ENCODE measurements around the gene POLRMT. TPM values are rescaled to one million over a fixed set of nuclear protein-coding genes. Genes with fewer than 3 reads are reported as not detected.

Gene POLRMT
- total RNA-seq, 1 donor from 2014 or later = 26.8 TPM

GRCh38 chr19:660793-661426 is 27.6 kb upstream of the POLRMT start:
- intact Hi-C loops (cut with DNase I) = no loop called here
- no peaks in the 10 kb centered on the region for H3K9me3 ChIP-seq
- peak overlapping the region; percentile 88 to 99 for H3K4me3 ChIP-seq
- H3K36me3 ChIP-seq = no peaks in the 10 kb centered on the region
- TF ChIP-seq CTCF (IDR thresholded peaks at IDR 0.05) = no peak
- peaks cover 16 to 36% of the 10 kb centered on the region in 2 donors for H3K4me1 ChIP-seq
- no peak for DNase-seq (ENCODE audit: low spot score in 2 of 2)
- no peaks in the 10 kb centered on the region for H3K27me3 ChIP-seq
- H3K27ac ChIP-seq = peak overlapping the region; percentile 52 to 71

GRCh38 chr19:658916-659839 is 25.8 kb upstream of the POLRMT start:
- Histone ChIP-seq H3K9me3 (no peaks in the 10 kb centered on the region), H3K36me3 (peaks cover 1 to 6% of the 10 kb centered on the region in 2 donors), H3K4me1 (peaks cover 16 to 29% of the 10 kb centered on the region in 2 donors), H3K27ac (peak overlapping the region in 1 of 2 donors; percentile 12), H3K4me3 (no peak overlapping the region), H3K27me3 (no peaks in the 10 kb centered on the region)
- no peak for TF ChIP-seq CTCF (IDR thresholded peaks at IDR 0.05)
- DNase-seq (ENCODE audit: low spot score in 2 of 2) = no peak
- intact Hi-C loops (cut with DNase I) = no loop called here

GRCh38 chr19:658059-658839 is 24.9 kb upstream of the POLRMT start:
- H3K36me3 ChIP-seq = peaks cover 8 to 15% of the 10 kb centered on the region in 2 donors
- no peak overlapping the region for H3K4me3 ChIP-seq
- DNase-seq (ENCODE audit: low spot score in 2 of 2) = no peak
- peaks cover 11 to 22% of the 10 kb centered on the region in 2 donors for H3K4me1 ChIP-seq
- no peak overlapping the region for H3K27ac ChIP-seq
- intact Hi-C loops (cut with DNase I) = no loop called here
- TF ChIP-seq CTCF (IDR thresholded peaks at IDR 0.05) = no peak
- H3K9me3 ChIP-seq = no peaks in the 10 kb centered on the region
- H3K27me3 ChIP-seq = no peaks in the 10 kb centered on the region

GRCh38 chr19:657611-658010 is 24.3 kb upstream of the POLRMT start:
- H3K27ac ChIP-seq = no peak overlapping the region
- H3K4me3 ChIP-seq = no peak overlapping the region
- H3K9me3 ChIP-seq = no peaks in the 10 kb centered on the region
- DNase-seq (ENCODE audit: low spot score in 2 of 2) = no peak
- H3K4me1 ChIP-seq = peaks cover 11 to 22% of the 10 kb centered on the region in 2 donors
- peaks cover 13 to 21% of the 10 kb centered on the region in 2 donors for H3K36me3 ChIP-seq
- TF ChIP-seq CTCF (IDR thresholded peaks at IDR 0.05) = no peak
- no peaks in the 10 kb centered on the region for H3K27me3 ChIP-seq
- intact Hi-C loops (cut with DNase I) = no loop called here

GRCh38 chr19:656751-657559 is 23.6 kb upstream of the POLRMT start:
- Histone ChIP-seq H3K4me3 (no peak overlapping the region), H3K9me3 (no peaks in the 10 kb centered on the region), H3K4me1 (peaks cover 10 to 19% of the 10 kb centered on the region in 2 donors), H3K27me3 (no peaks in the 10 kb centered on the region), H3K27ac (no peak overlapping the region), H3K36me3 (peaks cover 20 to 28% of the 10 kb centered on the region in 2 donors)
- TF ChIP-seq CTCF (IDR thresholded peaks at IDR 0.05) = no peak
- no peak for DNase-seq (ENCODE audit: low spot score in 2 of 2)
- intact Hi-C loops (cut with DNase I) = no loop called here
